Measurements from ENCODE around the gene BABAM1.

Gene BABAM1

GRCh38 chr19:17304386-17305215 is 37.4 kb downstream of the BABAM1 start:
- no peak for FAIRE-seq

GRCh38 chr19:17305216-17305516 is 37.9 kb downstream of the BABAM1 start:
- FAIRE-seq: no peak

GRCh38 chr19:17305517-17306284 is 38.5 kb downstream of the BABAM1 start, which contains the start of gene MRPL34:
MRPL34 (plus strand) TSS chr19:17305872; CDS start chr19:17305893, 21 bp downstream.
- FAIRE-seq: peak; percentile 62

GRCh38 chr19:17306285-17306714 is 39.1 kb downstream of the BABAM1 start:
- no peak for FAIRE-seq

GRCh38 chr19:17307876-17308377 is 40.7 kb downstream of the BABAM1 start:
- FAIRE-seq: no peak

- FAIRE-seq: peak; percentile 99
These were observed 42.1 kb downstream of the BABAM1 start, which contains the start of gene DDA1 for GRCh38 chr19:17309198-17309964. DDA1 (plus strand) TSS chr19:17309563; CDS start chr19:17309655, 92 bp downstream.

GRCh38 chr19:17309965-17310461 is 42.8 kb downstream of the BABAM1 start:
- no peak for FAIRE-seq

GRCh38 chr19:17311455-17312188 is 44.4 kb downstream of the BABAM1 start:
- FAIRE-seq: no peak

GRCh38 chr19:17312189-17313113 is 45.2 kb downstream of the BABAM1 start:
- no peak for FAIRE-seq

GRCh38 chr19:17314007-17314593 is 46.9 kb downstream of the BABAM1 start:
- FAIRE-seq: no peak

- no peak for FAIRE-seq
These were observed 51.7 kb downstream of the BABAM1 start for GRCh38 chr19:17318966-17319365.

- FAIRE-seq: no peak
These were observed 52.4 kb downstream of the BABAM1 start for GRCh38 chr19:17319473-17320238.

- FAIRE-seq: no peak
These were observed 53.2 kb downstream of the BABAM1 start for GRCh38 chr19:17320435-17320834.

GRCh38 chr19:17321655-17322489 is 54.6 kb downstream of the BABAM1 start:
- no peak for FAIRE-seq

GRCh38 chr19:17322854-17323253 is 55.6 kb downstream of the BABAM1 start:
- FAIRE-seq: no peak

GRCh38 chr19:17323300-17323963 is 56.2 kb downstream of the BABAM1 start:
- no peak for FAIRE-seq

- FAIRE-seq: no peak
These were observed 56.7 kb downstream of the BABAM1 start for GRCh38 chr19:17323964-17324332.
